ENCODE data around the gene SLC12A5.

The SLC12A5 gene

DNA sequence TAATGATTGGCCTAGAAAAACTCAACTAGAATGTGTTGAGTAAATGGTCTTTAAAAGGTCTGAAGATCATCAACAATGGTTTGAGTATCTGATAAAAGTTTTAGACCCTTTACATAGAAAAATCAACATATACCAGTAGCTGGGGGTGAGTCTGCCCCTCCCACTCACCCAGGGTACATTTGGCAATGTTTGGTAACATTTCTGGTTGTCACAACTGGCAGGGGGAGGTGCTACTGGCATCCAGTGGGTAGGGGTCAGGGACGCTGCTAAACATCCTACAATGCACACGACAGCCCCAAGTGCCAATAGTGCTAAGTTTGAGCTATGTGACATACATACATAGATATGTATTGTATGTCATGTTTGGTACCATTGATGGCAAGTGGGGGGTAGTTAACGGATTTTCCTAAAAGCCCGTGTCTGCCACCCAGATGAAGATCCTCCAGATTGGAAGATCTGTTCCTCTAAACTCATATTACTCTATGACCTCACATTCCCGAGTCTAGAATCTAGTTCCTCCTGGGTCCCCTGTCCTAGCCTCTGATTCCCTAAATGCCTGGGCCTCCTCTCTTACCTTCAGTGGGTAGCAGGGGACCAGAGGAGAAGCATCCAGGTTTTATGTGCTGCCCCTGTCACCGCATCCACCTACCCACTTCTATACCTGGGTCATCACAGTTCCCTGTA, 22.9 kb upstream of the SLC12A5 start:
- no peak for DNase-seq (ENCODE audit: low spot score)

DNA sequence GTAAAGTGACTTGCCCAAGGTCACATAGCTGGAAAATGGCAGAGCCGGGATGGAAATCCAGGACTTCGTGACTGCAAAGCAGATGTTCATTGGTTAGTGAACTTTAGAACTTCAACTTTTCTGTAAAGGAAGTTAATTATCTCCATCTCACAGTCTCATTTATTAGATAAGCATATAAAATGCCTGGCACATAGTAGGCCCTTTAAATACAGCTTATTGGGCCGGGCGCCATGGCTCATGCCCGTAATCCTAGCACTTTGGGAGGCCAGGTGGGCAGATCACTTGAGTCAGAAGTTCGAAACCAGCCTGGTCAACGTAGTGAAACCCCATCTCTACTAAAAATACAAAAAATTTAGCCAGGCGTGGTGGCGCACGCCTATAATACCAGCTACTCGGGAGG, 22.1 kb upstream of the SLC12A5 start:
- no peak for DNase-seq (ENCODE audit: low spot score)

DNA sequence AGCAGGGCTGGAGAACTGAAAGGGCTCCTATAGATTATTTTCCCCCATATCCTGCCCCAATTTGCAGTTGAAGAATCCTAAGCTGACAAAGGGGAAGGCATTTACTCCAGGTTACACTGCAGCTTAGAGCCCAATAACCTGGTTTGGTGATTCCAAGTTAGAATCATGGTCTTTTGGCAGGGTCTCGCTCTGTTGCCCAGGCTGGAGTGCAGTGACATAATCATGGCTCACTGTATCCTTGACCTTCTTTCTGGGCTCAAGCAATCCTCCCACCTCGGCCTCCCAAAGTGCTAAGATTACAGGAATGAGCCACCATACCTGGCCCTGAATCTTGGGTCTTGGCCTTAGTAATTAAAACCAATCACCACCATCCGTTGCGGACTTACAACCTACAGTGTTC, 21.3 kb upstream of the SLC12A5 start:
- no peak for DNase-seq (ENCODE audit: low spot score)

DNA sequence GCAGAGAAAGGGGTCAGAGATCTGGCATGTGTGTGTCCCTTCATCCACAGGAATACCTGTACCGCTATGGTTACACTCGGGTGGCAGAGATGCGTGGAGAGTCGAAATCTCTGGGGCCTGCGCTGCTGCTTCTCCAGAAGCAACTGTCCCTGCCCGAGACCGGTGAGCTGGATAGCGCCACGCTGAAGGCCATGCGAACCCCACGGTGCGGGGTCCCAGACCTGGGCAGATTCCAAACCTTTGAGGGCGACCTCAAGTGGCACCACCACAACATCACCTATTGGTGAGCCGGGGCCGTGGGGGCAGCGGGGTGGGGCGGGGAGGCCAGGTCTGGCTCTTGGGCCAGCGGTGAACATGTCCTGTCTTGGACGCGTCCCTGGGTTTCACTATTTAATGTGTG, 19.2 kb upstream of the SLC12A5 start:
- no peak for DNase-seq (ENCODE audit: low spot score)

DNA sequence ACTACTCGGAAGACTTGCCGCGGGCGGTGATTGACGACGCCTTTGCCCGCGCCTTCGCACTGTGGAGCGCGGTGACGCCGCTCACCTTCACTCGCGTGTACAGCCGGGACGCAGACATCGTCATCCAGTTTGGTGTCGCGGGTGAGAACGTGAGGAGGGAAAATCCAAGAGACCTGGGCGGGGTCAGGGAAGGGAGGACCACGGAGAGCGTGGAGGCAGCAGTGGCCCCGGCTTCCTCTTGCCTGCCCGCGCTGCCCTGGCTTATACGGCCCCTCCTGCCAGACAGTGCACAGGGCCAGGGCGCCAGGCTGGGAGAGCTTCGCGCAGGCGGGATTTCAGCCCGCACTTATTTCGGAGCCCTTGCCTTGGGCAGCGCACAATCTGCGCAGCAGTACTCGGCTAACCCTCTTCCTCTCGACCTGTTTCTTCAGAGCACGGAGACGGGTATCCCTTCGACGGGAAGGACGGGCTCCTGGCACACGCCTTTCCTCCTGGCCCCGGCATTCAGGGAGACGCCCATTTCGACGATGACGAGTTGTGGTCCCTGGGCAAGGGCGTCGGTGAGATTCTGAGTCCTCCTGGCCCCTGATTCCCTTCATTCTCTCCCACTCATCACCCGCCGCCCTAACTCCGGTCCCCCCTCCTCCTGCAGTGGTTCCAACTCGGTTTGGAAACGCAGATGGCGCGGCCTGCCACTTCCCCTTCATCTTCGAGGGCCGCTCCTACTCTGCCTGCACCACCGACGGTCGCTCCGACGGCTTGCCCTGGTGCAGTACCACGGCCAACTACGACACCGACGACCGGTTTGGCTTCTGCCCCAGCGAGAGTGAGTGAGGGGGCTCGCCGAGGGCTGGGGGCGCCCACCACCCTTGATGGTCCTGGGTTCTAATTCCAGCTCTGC, 18.3 kb upstream of the SLC12A5 start:
- DNase-seq (ENCODE audit: low spot score): no peak

DNA sequence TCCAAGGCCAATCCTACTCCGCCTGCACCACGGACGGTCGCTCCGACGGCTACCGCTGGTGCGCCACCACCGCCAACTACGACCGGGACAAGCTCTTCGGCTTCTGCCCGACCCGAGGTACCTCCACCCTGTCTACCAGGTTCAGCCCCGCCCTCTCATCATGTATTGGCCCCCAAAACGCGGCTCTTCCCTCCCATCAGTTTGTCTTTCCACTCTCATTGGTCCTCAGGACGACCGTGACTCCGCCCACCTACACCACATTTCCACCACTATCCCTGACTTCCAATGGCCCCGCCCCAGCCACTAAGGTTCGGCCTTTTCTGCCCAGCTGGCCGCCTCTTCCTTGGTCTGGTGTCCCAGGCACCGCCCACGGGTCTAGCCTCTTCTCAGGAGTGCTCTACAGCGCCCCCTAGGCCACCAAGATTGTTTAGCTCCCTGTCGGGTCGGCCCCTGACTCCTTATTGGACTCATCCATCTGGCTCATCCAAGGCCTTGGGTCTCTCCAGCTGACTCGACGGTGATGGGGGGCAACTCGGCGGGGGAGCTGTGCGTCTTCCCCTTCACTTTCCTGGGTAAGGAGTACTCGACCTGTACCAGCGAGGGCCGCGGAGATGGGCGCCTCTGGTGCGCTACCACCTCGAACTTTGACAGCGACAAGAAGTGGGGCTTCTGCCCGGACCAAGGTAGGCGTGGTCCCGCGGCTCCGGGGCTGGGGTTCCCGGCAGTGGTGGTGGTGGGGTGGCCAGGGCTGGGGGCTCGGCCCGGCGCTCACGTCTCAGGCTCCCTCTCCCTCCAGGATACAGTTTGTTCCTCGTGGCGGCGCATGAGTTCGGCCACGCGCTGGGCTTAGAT, 17.2 kb upstream of the SLC12A5 start:
- no peak for DNase-seq (ENCODE audit: low spot score)

DNA sequence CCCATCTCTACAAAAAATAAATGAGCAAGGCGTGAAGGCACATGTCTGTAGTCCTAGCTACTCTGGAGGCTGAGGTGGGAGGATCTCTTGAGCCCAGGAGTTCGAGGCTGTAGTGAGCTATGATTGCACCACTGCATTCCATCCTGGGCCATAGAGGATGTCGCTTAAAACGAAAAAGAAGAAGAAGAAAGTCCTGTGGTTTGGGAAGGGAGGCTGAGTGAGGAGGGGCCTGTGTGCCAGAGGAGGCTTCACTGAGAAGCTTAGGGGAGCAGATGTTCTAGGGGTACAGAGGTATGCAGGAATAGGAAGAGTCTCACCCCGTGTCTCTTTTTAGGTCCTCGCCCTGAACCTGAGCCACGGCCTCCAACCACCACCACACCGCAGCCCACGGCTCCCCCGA, 16.1 kb upstream of the SLC12A5 start:
- DNase-seq (ENCODE audit: low spot score): no peak

DNA sequence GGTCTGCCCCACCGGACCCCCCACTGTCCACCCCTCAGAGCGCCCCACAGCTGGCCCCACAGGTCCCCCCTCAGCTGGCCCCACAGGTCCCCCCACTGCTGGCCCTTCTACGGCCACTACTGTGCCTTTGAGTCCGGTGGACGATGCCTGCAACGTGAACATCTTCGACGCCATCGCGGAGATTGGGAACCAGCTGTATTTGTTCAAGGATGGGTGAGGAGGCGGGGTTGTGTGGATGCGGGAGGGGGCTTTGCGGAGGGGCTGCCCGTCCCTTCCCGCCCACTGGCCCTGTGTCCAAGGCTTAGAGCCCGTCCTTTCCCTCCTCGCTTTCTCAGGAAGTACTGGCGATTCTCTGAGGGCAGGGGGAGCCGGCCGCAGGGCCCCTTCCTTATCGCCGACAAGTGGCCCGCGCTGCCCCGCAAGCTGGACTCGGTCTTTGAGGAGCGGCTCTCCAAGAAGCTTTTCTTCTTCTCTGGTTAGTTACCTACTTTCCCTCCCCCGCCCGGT, 15.6 kb upstream of the SLC12A5 start:
- no peak for DNase-seq (ENCODE audit: low spot score)

DNA sequence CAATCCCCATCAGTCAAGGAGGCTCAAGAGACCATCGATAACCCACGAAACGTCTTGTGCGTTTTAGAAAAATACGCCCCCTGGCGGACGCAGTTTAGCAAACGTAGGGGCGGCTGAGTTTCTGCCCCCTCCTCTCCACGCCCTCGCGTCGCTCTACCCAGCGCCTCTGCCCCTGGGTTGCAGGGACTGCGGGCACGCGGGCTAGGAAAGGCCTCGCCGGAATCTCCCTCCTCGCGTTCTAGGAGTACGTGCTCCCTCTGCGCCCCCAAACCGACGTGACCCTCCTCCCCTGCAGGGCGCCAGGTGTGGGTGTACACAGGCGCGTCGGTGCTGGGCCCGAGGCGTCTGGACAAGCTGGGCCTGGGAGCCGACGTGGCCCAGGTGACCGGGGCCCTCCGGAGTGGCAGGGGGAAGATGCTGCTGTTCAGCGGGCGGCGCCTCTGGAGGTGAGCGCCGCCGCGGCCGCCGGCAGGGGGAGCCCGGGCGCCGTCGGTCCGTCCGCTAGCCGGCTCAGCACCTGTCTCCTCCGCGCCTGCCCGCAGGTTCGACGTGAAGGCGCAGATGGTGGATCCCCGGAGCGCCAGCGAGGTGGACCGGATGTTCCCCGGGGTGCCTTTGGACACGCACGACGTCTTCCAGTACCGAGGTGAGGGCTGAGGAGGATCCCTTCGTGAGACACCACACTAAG, 15.0 kb upstream of the SLC12A5 start:
- DNase-seq (ENCODE audit: low spot score): no peak

DNA sequence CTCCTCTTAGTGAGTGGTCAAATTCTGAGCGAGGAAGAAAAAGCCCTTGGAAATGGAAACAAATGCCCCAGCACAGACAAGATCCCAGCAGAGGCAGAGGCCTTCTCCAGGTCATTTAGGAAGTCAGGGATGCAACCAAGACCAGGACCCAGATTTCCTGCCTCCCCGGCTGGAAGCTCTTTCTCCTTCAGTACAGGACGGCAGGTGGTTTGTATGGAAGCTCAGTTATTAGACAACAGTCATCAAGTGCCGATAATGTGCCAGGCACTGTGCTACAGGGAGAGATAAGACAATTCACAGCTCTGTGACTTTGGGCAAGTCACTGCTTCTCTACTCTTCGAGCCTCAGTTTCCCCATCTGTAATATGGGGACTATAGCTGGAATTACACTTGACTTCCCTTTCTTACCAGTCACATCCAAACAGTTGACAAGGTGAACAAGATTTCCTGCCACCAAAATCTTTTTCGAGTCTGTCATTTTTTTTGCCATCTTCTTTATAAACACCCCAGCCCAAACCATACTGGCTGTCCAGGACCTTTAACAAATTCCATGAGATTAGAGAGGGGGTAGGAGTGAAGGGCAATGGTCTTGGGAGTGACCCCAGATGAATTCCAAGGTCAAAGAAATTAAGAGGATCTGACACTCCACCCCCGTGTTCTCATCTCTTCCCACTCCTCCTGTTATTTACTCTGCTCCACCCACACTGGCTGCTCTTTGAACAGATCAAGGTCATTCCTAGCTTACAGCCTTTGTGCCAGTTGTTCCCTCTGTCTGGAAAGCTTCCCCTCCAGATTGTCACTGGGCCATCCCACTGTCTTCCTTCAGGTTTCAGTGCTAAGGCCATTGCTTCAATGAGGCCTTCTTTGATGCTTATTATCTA, 14.3 kb upstream of the SLC12A5 start:
- DNase-seq (ENCODE audit: low spot score): no peak

DNA sequence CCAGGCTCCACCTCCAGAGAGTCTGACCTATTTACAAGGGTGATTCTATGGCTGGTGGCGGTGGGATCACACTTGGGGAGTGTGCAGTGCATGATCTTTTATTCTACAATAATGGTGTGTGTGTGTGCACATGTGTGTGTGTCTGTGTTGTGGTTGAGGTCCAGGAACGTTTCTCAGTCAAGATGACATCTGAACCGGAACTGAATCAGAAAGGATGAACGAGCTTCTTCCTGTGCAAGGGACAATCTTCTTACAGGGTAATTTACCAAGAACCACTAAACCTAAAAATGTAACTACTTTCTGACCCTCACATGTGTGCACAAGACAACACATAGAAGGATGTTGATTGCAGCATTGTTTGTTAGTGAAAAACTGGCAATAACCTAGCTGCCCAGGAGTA, 11.7 kb upstream of the SLC12A5 start:
- no peak for DNase-seq (ENCODE audit: low spot score)

DNA sequence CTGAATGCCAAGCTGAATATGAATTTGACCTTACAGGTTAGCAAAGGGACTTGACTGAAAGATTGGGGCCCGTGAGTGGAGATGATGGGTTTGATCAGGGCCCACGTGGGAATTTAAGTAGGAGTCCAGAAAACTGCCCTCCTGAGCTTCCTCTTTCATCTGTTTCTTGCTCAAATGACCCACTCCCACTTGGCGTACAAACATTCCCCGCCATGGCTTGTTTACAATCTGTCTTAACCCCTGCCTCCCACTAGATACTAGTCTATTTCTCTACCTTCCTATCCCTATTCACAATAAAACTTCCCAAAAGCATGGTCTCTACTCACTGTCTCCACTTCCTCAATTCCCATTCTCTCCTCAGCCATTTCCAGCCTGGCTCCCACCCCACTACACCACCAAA, 10.9 kb upstream of the SLC12A5 start:
- DNase-seq (ENCODE audit: low spot score): no peak

DNA sequence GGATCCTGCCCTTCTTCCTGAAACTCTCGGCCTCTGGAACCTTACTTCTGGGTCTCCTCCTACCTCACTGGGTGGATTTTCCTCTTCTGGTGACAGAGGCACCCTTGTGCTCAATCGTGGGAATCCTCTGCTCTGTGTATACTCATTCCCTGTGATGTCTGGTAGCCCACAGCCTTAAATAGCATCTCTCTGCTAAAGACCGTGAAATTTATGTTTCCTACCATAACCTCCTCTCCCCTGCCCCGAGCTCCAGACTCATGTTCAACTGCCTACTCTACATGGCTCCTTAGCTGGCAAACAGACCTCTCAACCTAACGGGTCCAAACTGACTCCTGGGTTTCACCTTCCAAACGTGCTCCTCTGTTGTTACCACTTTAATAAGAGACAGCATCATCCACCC, 10.4 kb upstream of the SLC12A5 start:
- no peak for DNase-seq (ENCODE audit: low spot score)

DNA sequence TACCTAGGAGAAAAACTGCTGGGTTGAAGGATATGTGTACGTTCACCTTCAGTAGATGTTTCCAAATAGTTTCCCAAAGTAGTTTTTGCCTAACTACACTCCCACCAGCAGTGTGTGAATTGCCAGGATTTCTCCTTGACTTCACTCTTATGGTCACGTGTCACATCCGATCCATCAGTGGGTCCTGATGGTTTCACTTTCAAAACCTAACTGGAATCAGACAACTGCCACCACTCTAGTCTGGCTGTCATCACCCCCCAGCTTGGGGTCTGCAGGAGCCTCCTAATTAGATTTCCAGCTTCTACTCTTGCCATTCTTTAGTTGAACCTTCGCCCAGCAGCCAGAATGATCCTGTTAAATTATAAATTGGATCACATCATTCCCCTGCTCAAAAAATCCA, 8.5 kb upstream of the SLC12A5 start:
- DNase-seq (ENCODE audit: low spot score): no peak

DNA sequence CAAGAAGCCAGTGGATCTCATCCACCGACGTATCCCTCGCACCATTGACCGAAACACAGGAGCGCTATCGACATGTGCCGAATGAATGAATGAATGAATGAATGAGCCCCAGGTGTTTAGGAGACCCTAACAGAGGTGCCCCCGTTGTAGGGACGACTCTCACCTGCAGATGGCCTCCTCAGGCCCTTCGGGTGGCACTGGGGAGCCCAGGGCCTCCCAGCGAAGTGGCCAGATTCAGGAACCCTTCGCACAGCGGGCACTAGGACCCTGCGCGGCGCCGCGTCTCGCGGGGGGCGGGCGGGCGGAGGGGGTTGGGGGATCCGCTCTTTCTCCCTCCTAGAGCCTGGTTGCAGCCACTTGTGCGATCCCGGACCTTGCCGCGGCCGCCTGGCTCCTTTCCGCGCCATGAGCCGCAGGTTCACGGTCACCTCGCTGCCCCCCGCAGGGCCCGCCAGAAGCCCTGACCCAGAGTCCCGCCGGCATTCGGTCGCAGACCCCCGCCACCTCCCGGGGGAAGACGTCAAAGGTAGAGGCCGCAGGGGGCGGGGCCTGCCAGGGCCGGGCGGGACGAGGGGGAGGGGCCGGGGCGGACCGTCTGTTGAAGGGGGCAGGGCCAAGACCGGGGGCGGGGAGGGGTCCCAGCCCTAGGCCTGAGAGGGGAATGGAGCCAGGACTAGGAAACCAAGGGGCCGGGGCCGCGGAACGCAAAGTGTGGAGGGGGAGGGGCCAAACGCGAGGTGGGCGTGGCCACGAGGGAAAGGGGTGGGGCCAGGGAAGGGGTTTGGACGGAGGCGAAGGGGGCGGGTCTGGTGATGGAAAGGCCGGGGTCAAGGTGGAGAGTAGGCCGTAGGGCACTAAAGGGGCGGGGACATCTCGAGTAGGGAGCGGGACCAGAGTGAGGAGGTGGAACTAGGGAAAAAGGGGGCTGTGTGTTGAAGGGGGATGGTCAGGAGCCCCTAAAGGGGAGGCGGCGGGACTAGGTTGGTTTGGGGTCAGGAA, 7.4 kb upstream of the SLC12A5 start:
- no peak for DNase-seq (ENCODE audit: low spot score)

DNA sequence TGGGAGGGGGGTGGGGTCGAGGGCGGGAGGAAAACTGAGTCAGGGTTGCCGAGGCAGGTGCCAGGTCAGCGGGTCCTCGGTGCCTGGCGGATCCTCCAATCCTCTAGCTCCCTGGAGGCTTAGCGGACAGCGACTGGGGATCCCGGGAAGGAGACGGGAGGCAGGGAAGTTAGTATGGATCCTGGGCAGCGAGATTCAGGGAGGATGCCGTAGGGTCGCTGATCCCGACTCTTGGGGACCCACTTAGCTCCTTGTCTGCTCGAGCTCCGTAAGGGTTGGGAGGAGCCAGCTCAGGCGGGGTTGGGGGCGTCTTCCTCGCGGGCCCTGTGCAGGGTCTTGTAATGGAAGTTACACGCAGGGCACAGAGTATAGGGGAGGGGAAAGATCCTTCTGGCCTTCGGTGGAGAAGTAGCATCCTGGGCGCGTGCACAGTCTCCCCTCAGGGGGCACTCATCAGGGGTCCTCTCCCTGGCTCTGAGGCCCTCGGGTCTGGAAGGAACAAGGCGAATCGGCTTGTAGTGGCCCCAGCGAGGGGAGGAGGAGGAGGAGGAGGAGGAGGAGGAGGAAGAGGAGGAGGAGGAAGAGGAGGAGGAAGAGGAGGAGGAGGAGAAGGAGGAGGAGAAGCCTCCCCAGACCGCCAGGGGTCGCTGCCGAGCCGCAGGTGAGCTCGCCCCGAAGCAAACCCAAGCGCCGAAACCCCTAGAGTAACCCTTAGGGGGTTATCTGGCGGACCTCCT, 6.4 kb upstream of the SLC12A5 start:
- DNase-seq (ENCODE audit: low spot score): peak; percentile 68

DNA sequence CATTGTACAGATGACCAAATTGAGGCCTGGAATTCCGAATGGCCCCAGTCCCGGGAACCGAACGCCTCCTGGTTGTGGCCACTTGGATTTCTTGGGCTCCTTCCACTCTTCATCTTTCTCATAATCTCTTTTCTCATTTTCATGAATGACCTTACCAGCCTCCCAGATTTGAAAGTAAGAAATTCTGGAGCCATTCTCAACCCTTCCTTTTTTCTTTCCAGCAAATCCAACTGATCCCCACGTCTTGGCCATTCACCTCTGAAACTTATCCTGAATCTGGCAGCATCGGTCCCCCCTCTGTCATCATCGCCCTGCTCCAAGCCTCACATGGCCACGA, 5.9 kb upstream of the SLC12A5 start:
- no peak for DNase-seq (ENCODE audit: low spot score)

DNA sequence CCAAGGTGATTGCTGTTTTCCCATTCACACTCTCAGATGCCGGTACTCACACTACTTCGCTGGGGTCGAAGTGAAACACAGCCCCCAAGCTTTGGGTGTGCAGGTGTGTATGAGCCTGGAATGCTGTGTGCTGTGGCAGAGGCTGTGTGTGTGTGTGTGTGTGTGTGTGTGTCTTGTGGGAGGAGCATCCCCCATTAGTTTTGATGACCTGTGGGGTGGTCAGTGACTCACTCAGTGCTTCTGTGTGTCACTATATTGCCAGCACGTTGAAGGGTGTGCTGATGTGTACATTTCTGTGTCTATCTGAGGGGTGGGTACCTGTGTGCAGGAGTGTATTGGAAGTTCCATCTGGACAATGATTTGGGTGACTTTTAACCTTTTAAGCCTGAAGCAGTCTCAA, 5.0 kb upstream of the SLC12A5 start:
- no peak for DNase-seq (ENCODE audit: low spot score)

DNA sequence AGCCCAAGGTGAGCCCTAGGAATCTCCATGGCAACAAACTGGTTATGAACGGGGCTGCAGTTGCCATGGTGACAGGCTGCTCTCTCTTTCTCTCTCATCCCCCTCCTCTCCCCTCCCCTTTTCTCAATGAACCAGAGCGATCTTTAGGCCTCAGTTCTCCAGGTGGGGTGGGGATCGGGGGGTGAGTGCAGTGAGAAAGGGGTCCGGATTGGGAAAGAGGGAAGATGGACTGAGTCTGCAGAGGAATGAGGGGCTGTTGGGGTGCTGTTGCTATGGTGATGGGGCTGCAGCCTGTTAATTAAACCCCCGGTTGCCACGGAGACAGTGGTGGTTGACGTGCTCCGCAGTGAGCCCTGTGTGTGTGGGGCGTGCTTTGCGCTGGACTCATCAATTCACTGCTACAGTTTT, 3.6 kb upstream of the SLC12A5 start:
- DNase-seq (ENCODE audit: low spot score): no peak
